ENCODE data around the gene ATP1A4.

- TF ChIP-seq CTCF (IDR thresholded peaks at IDR 0.05) (no peak), POLR2A (IDR thresholded peaks at IDR 0.05) (no peak)
Observed at GRCh38 chr1:160179336-160179735, 27.9 kb downstream of the ATP1A4 start.
